Measurements from ENCODE around the gene PCP2. TPM values are rescaled to one million over a fixed set of nuclear protein-coding genes. Genes with fewer than 3 reads are reported as not detected.

Gene PCP2
- total RNA-seq, 1 experiment from 2014 or later: not detected

GRCh38 chr19:7603919-7604318, 29.6 kb downstream of the PCP2 start:
- Histone ChIP-seq H3K9ac (ENCODE audit: low read length) (no peak overlapping the region), H3K4me3 (ENCODE audit: low read length) (no peak overlapping the region), H3K4me1 (ENCODE audit: insufficient read depth, low read length) (no peaks in the 10 kb centered on the region), H3F3A (ENCODE audit: low read length, unreplicated experiment) (no peaks in the 10 kb centered on the region), H3K79me2 (ENCODE audit: low read length) (peaks cover 5% of the 10 kb centered on the region), H3K9me3 (ENCODE audit: low read length) (no peaks in the 10 kb centered on the region), H4K20me1 (ENCODE audit: low read length) (peaks cover 7% of the 10 kb centered on the region; the same call in 1 of the 2 replicates), H3K27ac (ENCODE audit: low read length) (no peak overlapping the region), H3K27me3 (ENCODE audit: low read length) (no peaks in the 10 kb centered on the region), H2AFZ (ENCODE audit: low read length) (no peak overlapping the region), H3K9me2 (replicated peaks; ENCODE audit: low read length) (no peaks in the 10 kb centered on the region), H3K36me3 (ENCODE audit: low read depth, low read length) (peaks cover 4% of the 10 kb centered on the region; the same call in 1 of the 2 replicates), H3K4me2 (ENCODE audit: low read length) (no peak overlapping the region)
- no TSS peak for BruUV-seq (replicated peaks)
- ChIA-PET POLR2A (ENCODE audit: unreplicated experiment) (no interaction called here), CTCF (no interaction called here)
- no peak for ATAC-seq
- intact Hi-C loops (cut with micrococcal nuclease): no loop called here
- TF ChIP-seq EZH2phosphoT487 (IDR thresholded peaks at IDR 0.05; ENCODE audit: borderline replicate concordance, low read length): no peak
- no peak for TF ChIP-seq EZH2 (IDR thresholded peaks at IDR 0.05; ENCODE audit: low read length, unreplicated experiment)
- TF ChIP-seq, protein P1, sequence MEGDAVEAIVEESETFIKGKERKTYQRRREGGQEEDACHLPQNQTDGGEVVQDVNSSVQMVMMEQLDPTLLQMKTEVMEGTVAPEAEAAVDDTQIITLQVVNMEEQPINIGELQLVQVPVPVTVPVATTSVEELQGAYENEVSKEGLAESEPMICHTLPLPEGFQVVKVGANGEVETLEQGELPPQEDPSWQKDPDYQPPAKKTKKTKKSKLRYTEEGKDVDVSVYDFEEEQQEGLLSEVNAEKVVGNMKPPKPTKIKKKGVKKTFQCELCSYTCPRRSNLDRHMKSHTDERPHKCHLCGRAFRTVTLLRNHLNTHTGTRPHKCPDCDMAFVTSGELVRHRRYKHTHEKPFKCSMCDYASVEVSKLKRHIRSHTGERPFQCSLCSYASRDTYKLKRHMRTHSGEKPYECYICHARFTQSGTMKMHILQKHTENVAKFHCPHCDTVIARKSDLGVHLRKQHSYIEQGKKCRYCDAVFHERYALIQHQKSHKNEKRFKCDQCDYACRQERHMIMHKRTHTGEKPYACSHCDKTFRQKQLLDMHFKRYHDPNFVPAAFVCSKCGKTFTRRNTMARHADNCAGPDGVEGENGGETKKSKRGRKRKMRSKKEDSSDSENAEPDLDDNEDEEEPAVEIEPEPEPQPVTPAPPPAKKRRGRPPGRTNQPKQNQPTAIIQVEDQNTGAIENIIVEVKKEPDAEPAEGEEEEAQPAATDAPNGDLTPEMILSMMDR (conservative IDR thresholded peaks at IDR 0.05; ENCODE audit: low read depth, low read length): no peak
- no peak for DNase-seq

DNA sequence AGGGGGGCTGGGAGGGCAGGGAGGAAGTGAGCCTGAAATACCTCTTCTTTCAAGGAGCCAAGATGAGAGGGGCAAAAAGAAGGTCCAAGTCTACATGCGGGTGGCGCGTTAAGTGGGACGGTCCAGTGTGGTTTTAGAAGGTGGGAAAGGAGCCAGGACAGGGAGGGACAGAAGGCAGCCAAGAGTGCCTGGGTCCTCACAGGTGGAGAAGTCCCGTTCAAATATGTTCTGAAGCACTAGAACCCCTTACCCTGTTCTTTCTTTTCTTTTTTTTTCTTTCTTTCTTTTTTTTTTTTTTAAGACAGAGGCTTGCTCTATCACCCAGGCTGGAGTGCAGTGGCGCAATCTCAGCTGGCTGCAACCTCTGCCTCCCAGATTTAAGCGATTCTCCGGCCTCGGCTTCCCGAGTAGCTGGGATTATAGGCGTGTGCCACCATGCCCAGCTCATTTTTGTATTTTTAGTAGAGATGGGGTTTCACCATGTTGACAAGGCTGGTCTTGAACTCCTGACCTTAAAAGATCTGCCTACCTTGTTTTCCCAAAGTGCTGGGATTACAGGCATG, 30.5 kb downstream of the PCP2 start:
- CTCF ChIA-PET: no interaction called here
- no TSS peak for BruUV-seq (replicated peaks)

More for the DNA sequence above, 30.5 kb downstream of the PCP2 start:
- no peak overlapping the region for H3K4me3 ChIP-seq (ENCODE audit: low read length)
- ATAC-seq (no peak), DNase-seq (no peak)
- peaks cover under 1% of the 10 kb centered on the region; the same call in 1 of the 2 replicates for H3K4me1 ChIP-seq (ENCODE audit: insufficient read depth, low read length)
- intact Hi-C loops (cut with micrococcal nuclease): no loop called here
- no peak overlapping the region for H3K27ac ChIP-seq (ENCODE audit: low read length)
- H3K9ac ChIP-seq (ENCODE audit: low read length): no peak overlapping the region
- no peak overlapping the region for H2AFZ ChIP-seq (ENCODE audit: low read length)
- H4K20me1 ChIP-seq (ENCODE audit: low read length): peaks cover 10% of the 10 kb centered on the region; the same call in 1 of the 2 replicates
- no peaks in the 10 kb centered on the region for H3F3A ChIP-seq (ENCODE audit: low read length, unreplicated experiment)
- no peaks in the 10 kb centered on the region for H3K9me3 ChIP-seq (ENCODE audit: low read length)
- H3K4me2 ChIP-seq (ENCODE audit: low read length): no peak overlapping the region
- H3K27me3 ChIP-seq (ENCODE audit: low read length): no peaks in the 10 kb centered on the region
- H3K79me2 ChIP-seq (ENCODE audit: low read length): peaks cover 9% of the 10 kb centered on the region
- TF ChIP-seq EZH2phosphoT487 (IDR thresholded peaks at IDR 0.05; ENCODE audit: borderline replicate concordance, low read length) (no peak), EZH2 (IDR thresholded peaks at IDR 0.05; ENCODE audit: low read length, unreplicated experiment) (no peak)
- TF ChIP-seq, protein P1 (conservative IDR thresholded peaks at IDR 0.05; ENCODE audit: low read depth, low read length): no peak
- H3K36me3 ChIP-seq (ENCODE audit: low read depth, low read length): peaks cover under 1% of the 10 kb centered on the region; the same call in 1 of the 2 replicates
- no peaks in the 10 kb centered on the region for H3K9me2 ChIP-seq (replicated peaks; ENCODE audit: low read length)
- POLR2A ChIA-PET (ENCODE audit: unreplicated experiment): no interaction called here
